DND-41 (cell line): Measurements from ENCODE around the gene ZNF275.

Experiments used
- EZH2 ChIP-seq: IDR thresholded peaks from 3 replicates; pipeline ENCODE4 v1.6.1; 2012; ENCODE audit warnings: borderline replicate concordance, low read depth, mild to moderate bottlenecking, moderate library complexity, low read length, inconsistent platforms; ENCODE audit not compliant: severe bottlenecking
- TF ChIP-seq, protein P1 (sequence below): IDR thresholded peaks from 2 replicates; pipeline ENCODE4 v1.5.1; 2012; ENCODE audit warnings: borderline replicate concordance, low read length, moderate library complexity, mild to moderate bottlenecking; ENCODE audit not compliant: poor library complexity, severe bottlenecking; ENCODE audit errors: extremely low read depth

DNA sequence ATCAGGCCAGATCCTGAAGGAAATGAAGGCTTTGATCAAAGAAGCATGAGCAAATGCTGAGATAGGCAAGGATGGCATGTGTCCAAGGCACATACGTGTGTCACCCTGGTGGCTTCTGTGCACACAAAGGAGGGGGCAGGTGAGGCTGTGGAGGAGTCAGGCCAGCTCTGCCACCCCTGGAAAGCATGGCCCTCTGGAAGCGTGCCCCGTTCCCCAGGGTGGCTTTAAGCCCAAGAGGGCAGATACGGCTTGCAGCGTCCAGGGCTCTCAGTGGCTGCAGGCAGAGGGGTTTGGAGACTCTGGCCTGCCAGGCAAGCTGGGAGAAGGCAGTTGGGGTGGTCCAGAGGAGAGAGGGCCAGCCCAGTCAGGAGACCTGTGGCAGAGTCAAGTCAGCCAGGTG lies 41.6 kb downstream of the ZNF275 start:
- TF ChIP-seq, protein P1, sequence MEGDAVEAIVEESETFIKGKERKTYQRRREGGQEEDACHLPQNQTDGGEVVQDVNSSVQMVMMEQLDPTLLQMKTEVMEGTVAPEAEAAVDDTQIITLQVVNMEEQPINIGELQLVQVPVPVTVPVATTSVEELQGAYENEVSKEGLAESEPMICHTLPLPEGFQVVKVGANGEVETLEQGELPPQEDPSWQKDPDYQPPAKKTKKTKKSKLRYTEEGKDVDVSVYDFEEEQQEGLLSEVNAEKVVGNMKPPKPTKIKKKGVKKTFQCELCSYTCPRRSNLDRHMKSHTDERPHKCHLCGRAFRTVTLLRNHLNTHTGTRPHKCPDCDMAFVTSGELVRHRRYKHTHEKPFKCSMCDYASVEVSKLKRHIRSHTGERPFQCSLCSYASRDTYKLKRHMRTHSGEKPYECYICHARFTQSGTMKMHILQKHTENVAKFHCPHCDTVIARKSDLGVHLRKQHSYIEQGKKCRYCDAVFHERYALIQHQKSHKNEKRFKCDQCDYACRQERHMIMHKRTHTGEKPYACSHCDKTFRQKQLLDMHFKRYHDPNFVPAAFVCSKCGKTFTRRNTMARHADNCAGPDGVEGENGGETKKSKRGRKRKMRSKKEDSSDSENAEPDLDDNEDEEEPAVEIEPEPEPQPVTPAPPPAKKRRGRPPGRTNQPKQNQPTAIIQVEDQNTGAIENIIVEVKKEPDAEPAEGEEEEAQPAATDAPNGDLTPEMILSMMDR: no peak
- TF ChIP-seq EZH2: no peak
